Liver (tissue), 3 donors: ENCODE data around the gene ATP6V1G3.

Source experiments
- FOXA1 ChIP-seq: IDR thresholded peaks from 2 replicates; pipeline ENCODE4 v1.6.1; 2016; ENCODE audit warnings: antibody characterized with exemption
- GABPA ChIP-seq, 2 donors: IDR thresholded peaks in 1 of 2; conservative IDR thresholded peaks in 1 of 2; 2 replicates each; pipeline ENCODE4 v1.6.1; 2016; ENCODE audit warnings: antibody characterized with exemption in 2 of 2, mild to moderate bottlenecking in 1 of 2, moderate library complexity in 1 of 2
- JUND ChIP-seq, 2 donors: IDR thresholded peaks; 2 replicates each; pipeline ENCODE4 v1.6.1; 2016; ENCODE audit warnings: antibody characterized with exemption in 2 of 2
- RAD21 ChIP-seq, 2 donors: IDR thresholded peaks; 2 replicates each; pipeline ENCODE4 v1.6.1; 2016; ENCODE audit warnings: antibody characterized with exemption in 2 of 2, mild to moderate bottlenecking in 2 of 2
- RXRA ChIP-seq, 2 donors: IDR thresholded peaks; 2 replicates each; pipeline ENCODE4 v1.6.1; 2017 to 2018; ENCODE audit warnings: antibody characterized with exemption in 2 of 2, mild to moderate bottlenecking in 1 of 2
- SP1 ChIP-seq: IDR thresholded peaks from 2 replicates; pipeline ENCODE4 v1.6.1; 2018; ENCODE audit warnings: antibody characterized with exemption, mild to moderate bottlenecking
- TAF1 ChIP-seq: conservative IDR thresholded peaks from 2 replicates; pipeline ENCODE4 v1.6.1; 2016; ENCODE audit warnings: antibody characterized with exemption, mild to moderate bottlenecking
- YY1 ChIP-seq: IDR thresholded peaks from 2 replicates; pipeline ENCODE4 v1.6.1; 2016; ENCODE audit warnings: antibody characterized with exemption, mild to moderate bottlenecking
- TF ChIP-seq, protein P1 (sequence below): fragments of 150-350 bp; IDR thresholded peaks from 2 replicates; pipeline ENCODE4 v1.5.1; 2017; ENCODE audit warnings: improper control_type of control experiment, low read depth, low read length; ENCODE audit not compliant: missing input control
- TF ChIP-seq, protein P2 (sequence below): IDR thresholded peaks from 2 replicates; pipeline ENCODE4 v1.6.1; 2016; ENCODE audit warnings: antibody characterized with exemption
- TF ChIP-seq, protein P3 (sequence below): IDR thresholded peaks from 2 replicates; pipeline ENCODE4 v1.6.1; 2016; ENCODE audit warnings: antibody characterized with exemption
- TF ChIP-seq, protein P4 (sequence below): IDR thresholded peaks from 2 replicates; pipeline ENCODE4 v1.6.1; 2016; ENCODE audit warnings: antibody characterized with exemption, mild to moderate bottlenecking
- donor health status: healthy.
- donor health status: healthy.

DNA sequence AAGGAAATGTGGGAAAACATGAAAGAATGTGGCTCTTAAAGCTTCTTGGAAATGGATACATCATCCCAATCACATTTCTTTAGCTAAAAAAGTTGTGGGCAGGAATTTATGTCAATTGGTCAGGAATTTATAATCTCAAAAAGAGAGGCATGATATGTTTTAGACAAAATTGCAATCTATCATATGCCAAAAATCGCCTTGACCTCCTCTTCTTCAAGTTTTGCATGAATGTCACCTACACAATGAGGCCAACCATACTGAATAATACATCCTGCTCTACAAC is 42.4 kb downstream of the ATP6V1G3 start:
- no peak for TF ChIP-seq RAD21 (IDR thresholded peaks at IDR 0.05)
- TF ChIP-seq, protein P1, sequence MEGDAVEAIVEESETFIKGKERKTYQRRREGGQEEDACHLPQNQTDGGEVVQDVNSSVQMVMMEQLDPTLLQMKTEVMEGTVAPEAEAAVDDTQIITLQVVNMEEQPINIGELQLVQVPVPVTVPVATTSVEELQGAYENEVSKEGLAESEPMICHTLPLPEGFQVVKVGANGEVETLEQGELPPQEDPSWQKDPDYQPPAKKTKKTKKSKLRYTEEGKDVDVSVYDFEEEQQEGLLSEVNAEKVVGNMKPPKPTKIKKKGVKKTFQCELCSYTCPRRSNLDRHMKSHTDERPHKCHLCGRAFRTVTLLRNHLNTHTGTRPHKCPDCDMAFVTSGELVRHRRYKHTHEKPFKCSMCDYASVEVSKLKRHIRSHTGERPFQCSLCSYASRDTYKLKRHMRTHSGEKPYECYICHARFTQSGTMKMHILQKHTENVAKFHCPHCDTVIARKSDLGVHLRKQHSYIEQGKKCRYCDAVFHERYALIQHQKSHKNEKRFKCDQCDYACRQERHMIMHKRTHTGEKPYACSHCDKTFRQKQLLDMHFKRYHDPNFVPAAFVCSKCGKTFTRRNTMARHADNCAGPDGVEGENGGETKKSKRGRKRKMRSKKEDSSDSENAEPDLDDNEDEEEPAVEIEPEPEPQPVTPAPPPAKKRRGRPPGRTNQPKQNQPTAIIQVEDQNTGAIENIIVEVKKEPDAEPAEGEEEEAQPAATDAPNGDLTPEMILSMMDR, result no peak
- no peak for TF ChIP-seq SP1
- TF ChIP-seq JUND (IDR thresholded peaks at IDR 0.05), result no peak
- TF ChIP-seq, protein P2, sequence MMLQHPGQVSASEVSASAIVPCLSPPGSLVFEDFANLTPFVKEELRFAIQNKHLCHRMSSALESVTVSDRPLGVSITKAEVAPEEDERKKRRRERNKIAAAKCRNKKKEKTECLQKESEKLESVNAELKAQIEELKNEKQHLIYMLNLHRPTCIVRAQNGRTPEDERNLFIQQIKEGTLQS, result no peak
- TF ChIP-seq YY1, result no peak
- TF ChIP-seq TAF1, result no peak
- TF ChIP-seq, protein P3, sequence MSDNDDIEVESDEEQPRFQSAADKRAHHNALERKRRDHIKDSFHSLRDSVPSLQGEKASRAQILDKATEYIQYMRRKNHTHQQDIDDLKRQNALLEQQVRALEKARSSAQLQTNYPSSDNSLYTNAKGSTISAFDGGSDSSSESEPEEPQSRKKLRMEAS, result no peak
- TF ChIP-seq GABPA (IDR thresholded peaks at IDR 0.05 in 1 of 2, conservative IDR thresholded peaks at IDR 0.05 in 1 of 2), result no peak
- TF ChIP-seq, protein P4, sequence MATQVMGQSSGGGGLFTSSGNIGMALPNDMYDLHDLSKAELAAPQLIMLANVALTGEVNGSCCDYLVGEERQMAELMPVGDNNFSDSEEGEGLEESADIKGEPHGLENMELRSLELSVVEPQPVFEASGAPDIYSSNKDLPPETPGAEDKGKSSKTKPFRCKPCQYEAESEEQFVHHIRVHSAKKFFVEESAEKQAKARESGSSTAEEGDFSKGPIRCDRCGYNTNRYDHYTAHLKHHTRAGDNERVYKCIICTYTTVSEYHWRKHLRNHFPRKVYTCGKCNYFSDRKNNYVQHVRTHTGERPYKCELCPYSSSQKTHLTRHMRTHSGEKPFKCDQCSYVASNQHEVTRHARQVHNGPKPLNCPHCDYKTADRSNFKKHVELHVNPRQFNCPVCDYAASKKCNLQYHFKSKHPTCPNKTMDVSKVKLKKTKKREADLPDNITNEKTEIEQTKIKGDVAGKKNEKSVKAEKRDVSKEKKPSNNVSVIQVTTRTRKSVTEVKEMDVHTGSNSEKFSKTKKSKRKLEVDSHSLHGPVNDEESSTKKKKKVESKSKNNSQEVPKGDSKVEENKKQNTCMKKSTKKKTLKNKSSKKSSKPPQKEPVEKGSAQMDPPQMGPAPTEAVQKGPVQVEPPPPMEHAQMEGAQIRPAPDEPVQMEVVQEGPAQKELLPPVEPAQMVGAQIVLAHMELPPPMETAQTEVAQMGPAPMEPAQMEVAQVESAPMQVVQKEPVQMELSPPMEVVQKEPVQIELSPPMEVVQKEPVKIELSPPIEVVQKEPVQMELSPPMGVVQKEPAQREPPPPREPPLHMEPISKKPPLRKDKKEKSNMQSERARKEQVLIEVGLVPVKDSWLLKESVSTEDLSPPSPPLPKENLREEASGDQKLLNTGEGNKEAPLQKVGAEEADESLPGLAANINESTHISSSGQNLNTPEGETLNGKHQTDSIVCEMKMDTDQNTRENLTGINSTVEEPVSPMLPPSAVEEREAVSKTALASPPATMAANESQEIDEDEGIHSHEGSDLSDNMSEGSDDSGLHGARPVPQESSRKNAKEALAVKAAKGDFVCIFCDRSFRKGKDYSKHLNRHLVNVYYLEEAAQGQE, result no peak
- no peak for TF ChIP-seq RXRA (IDR thresholded peaks at IDR 0.05)
- TF ChIP-seq FOXA1, result no peak
